Measurements from ENCODE around the gene SETD1B. TPM values are rescaled to one million over a fixed set of nuclear protein-coding genes. Genes with fewer than 3 reads are reported as not detected.

SETD1B gene
- total and polyA plus RNA-seq, 2 donors (not counting 3 experiments of a cell fraction or from before 2014, with no cell fraction given), result 2.6 to 27.0 TPM

DNA sequence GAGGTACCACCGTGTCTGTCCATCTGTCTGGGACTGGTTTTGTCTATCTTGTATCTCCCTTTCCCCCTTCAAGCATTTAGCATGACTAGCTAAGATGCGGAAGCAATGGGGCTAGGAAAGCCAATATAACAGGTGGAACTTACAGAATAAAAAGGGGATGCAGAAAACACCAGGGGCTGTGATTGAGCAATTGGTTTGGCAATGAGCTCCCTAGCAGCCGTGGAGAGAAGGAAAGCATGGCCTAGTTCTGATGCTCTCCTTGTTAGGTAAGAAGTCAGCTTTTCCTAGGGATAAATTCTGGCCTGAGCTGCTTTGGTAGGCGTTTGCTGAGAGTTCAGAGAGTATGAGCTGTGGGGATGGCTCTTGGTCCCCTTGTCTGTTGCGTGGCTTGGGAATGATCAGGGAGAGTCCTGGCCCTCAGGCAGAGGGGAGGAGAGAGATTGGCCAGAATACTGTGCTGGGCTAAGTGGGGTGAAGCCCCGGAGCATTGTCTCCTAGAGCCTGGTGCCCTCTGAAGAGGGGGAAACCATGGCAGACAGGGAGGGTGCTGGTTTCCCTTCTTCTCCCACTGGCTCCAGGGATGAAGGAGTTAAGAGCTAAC, 7.1 kb downstream of the SETD1B start:
- dilution Hi-C loops (cut with MboI; ENCODE audit: extremely low pct_ligation_motif_present, low sequenced_read_pairs) (no loop called here), intact Hi-C loops (cut with micrococcal nuclease) (no loop called here)
- no peaks in the 10 kb centered on the region for H3K9me3 ChIP-seq (replicated peaks; ENCODE audit: control insufficient read depth, insufficient read depth, low read length)
- peaks cover 4 to 38% of the 10 kb centered on the region in 2 experiments for H3K36me3 ChIP-seq (ENCODE audit: control insufficient read depth in 2 of 2, extremely low read depth in 1 of 2, insufficient read depth in 2 of 2, low read length in 2 of 2)
- no peaks in the 10 kb centered on the region for H3K9me1 ChIP-seq (replicated peaks; ENCODE audit: control insufficient read depth, extremely low read depth, insufficient read depth, low read length)
- ChIA-PET CTCF (interaction anchor here (0.7 to 12.8 kb wide), 10 partner anchors 12 to 258 kb away, joined by 3 to 774 read pairs (median 8); partner anchors contain the start of genes PSMD9, RHOF, SETD1B and TMEM120B), POLR2A (interaction anchor here (1.0 to 2.5 kb wide), 3 partner anchors 9 to 124 kb away, joined by 3 to 37 read pairs (median 20); partner anchors contain the start of gene RHOF)
- no peaks in the 10 kb centered on the region for H3K27me3 ChIP-seq (ENCODE audit: control insufficient read depth in 2 of 2, insufficient read depth in 2 of 2, low read length in 2 of 2)
- no peak overlapping the region for H3K9ac ChIP-seq (replicated peaks; ENCODE audit: extremely low read depth, insufficient read depth, low read length)
- BruUV-seq (replicated peaks), result no TSS peak
- H3K4me1 ChIP-seq (ENCODE audit: control insufficient read depth, extremely low read depth, insufficient read depth, low read length), result peaks cover 35% of the 10 kb centered on the region
- H3K4me3 ChIP-seq (replicated peaks in 1 of 3; ENCODE audit: insufficient read depth in 1 of 3, low read depth in 1 of 3, low read length in 3 of 3), result no peak overlapping the region
- TF ChIP-seq POLR2AphosphoS5 (IDR thresholded peaks at IDR 0.05; ENCODE audit: insufficient read depth, low read depth, low read length) (no peak), FOS (IDR thresholded peaks at IDR 0.05; ENCODE audit: borderline replicate concordance, insufficient read depth, low read length) (no peak), POLR2A (IDR thresholded peaks at IDR 0.05; ENCODE audit: low read depth, low read length) (no peak), GATA2 (IDR thresholded peaks at IDR 0.05; ENCODE audit: insufficient read depth, insufficient read length, low read depth, low read length) (no peak), JUN (IDR thresholded peaks at IDR 0.05; ENCODE audit: borderline replicate concordance, insufficient read depth, insufficient read length, low read depth) (no peak), EZH2 (IDR thresholded peaks at IDR 0.05; ENCODE audit: borderline replicate concordance, low read depth, low read length, severe bottlenecking) (no peak), MYC (IDR thresholded peaks at IDR 0.05; ENCODE audit: low read depth, low read length) (no peak)
- TF ChIP-seq, protein P1, sequence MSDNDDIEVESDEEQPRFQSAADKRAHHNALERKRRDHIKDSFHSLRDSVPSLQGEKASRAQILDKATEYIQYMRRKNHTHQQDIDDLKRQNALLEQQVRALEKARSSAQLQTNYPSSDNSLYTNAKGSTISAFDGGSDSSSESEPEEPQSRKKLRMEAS (IDR thresholded peaks at IDR 0.05; ENCODE audit: insufficient read depth, insufficient read length), result no peak
- TF ChIP-seq, protein P2, sequence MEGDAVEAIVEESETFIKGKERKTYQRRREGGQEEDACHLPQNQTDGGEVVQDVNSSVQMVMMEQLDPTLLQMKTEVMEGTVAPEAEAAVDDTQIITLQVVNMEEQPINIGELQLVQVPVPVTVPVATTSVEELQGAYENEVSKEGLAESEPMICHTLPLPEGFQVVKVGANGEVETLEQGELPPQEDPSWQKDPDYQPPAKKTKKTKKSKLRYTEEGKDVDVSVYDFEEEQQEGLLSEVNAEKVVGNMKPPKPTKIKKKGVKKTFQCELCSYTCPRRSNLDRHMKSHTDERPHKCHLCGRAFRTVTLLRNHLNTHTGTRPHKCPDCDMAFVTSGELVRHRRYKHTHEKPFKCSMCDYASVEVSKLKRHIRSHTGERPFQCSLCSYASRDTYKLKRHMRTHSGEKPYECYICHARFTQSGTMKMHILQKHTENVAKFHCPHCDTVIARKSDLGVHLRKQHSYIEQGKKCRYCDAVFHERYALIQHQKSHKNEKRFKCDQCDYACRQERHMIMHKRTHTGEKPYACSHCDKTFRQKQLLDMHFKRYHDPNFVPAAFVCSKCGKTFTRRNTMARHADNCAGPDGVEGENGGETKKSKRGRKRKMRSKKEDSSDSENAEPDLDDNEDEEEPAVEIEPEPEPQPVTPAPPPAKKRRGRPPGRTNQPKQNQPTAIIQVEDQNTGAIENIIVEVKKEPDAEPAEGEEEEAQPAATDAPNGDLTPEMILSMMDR (IDR thresholded peaks at IDR 0.05; ENCODE audit: extremely low read depth in 1 of 2, insufficient read depth in 1 of 2, low read depth in 1 of 2, low read length in 2 of 2), result no peak
- H4K20me1 ChIP-seq (replicated peaks; ENCODE audit: control insufficient read depth, extremely low read depth, insufficient read depth, low read length), result no peaks in the 10 kb centered on the region
- no peak for FAIRE-seq
- no peak overlapping the region for H2AFZ ChIP-seq (ENCODE audit: low read depth, low read length)
- H3K79me2 ChIP-seq (ENCODE audit: control insufficient read depth, insufficient read depth, low read length), result peaks cover 80% of the 10 kb centered on the region
- peak overlapping the region; percentile 47 for H3K4me2 ChIP-seq (ENCODE audit: insufficient read depth, low read length)
- no peak overlapping the region for H3K27ac ChIP-seq (ENCODE audit: insufficient read depth, low read depth, low read length)
- DNase-seq (ENCODE audit: low read depth, low spot score), result no peak

Measured in endothelial cell of umbilical vein (primary cell).